Progenitor cell of endocrine pancreas (in vitro differentiated cells): ENCODE results near the gene LYPD5. TPM values are rescaled to one million over a fixed set of nuclear protein-coding genes. Genes with fewer than 3 reads are reported as not detected.
"Not testable (repeated sequence)": the region's sequence is repeated elsewhere in the genome, so short reads cannot be mapped to it uniquely, and the experiment has no call there.

Experiments used
- DNase-seq: peaks from one replicate; pipeline ENCODE4 v3.0.0; 2021; ENCODE audit warnings: low spot score; ENCODE audit not compliant: unreplicated experiment
- H3K27ac Mint-ChIP-seq: 2 replicates; pipeline ENCODE4 v1.8.0; 2021; ENCODE audit warnings: mild to moderate bottlenecking, moderate library complexity, mixed read lengths
- H3K27me3 Mint-ChIP-seq: 2 replicates; pipeline ENCODE4 v1.8.0; 2021; ENCODE audit warnings: mixed read lengths
- H3K36me3 Mint-ChIP-seq: 2 replicates; pipeline ENCODE4 v1.8.0; 2022; ENCODE audit warnings: mixed read lengths; ENCODE audit not compliant: insufficient read depth
- H3K4me1 Mint-ChIP-seq: 2 replicates; pipeline ENCODE4 v1.8.0; 2021; ENCODE audit warnings: low read depth, mixed read lengths
- H3K4me3 Mint-ChIP-seq: 2 replicates; pipeline ENCODE4 v1.8.0; 2021; ENCODE audit warnings: low read depth, mild to moderate bottlenecking, moderate library complexity, mixed read lengths
- H3K9me3 Mint-ChIP-seq: 2 replicates; pipeline ENCODE4 v1.8.0; 2021; ENCODE audit warnings: low read depth, mixed read lengths
- CTCF ChIP-seq: fragments of 200-600 bp; sonication (generic); IDR thresholded peaks from one replicate; pipeline ENCODE4 v1.5.0; 2021; ENCODE audit warnings: antibody characterized with exemption, mild to moderate bottlenecking; ENCODE audit not compliant: unreplicated experiment
- total RNA-seq: library from RNA; stranded (reverse); gene quantifications from 2 replicates; pipeline ENCODE4 v1.2.1, GENCODE V29; 2021

LYPD5 gene
- total RNA-seq, 1 donor from 2014 or later = not detected

DNA sequence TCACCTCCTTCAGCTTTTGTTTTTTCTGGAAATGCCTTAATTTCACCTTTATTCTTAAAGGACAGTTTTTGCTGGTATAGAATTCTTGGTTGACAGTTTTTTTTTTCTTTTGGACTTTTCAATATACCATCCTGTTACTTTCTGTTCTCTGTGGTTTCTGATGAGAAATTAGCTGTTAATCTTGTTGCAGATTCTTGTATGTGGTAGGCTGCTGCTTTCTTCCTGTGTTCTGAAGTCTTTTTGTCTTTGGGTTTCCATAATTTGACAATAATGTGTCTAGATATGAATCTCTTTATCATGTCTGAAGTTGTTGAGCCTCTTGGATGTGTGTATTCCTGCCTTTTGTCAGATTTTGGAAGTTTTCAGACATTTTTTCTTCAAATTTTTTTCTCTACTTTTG is 36.9 kb upstream of the LYPD5 start:
- Mint-ChIP-seq H3K4me1 (no peaks in the 10 kb centered on the region), H3K27me3 (no peaks in the 10 kb centered on the region)

GRCh38 chr19:43826787-43827754 is 24.8 kb upstream of the LYPD5 start, which contains the start of gene ZNF283:
Gene ZNF283 (plus strand): TSS chr19:43827321. CDS start chr19:43833505, 6,184 bp downstream.
- Mint-ChIP-seq H3K4me1 (peaks cover 7% of the 10 kb centered on the region), H3K27me3 (peaks cover 18% of the 10 kb centered on the region), H3K27ac (peak within 1 kb of the TSS; percentile 93), H3K36me3 (peaks cover 20% of the 10 kb centered on the region), H3K9me3 (peaks cover 16% of the 10 kb centered on the region), H3K4me3 (peak within 1 kb of the TSS; percentile 96)
- no peak for TF ChIP-seq CTCF
- DNase-seq = peak; percentile 87

More for the DNA sequence above, 36.9 kb upstream of the LYPD5 start:
- Mint-ChIP-seq H3K9me3 (peaks cover 52% of the 10 kb centered on the region), H3K27ac (no peak overlapping the region), H3K36me3 (peaks cover 86% of the 10 kb centered on the region), H3K4me3 (no peak overlapping the region)
- no peak for DNase-seq
- no peak for TF ChIP-seq CTCF

DNA sequence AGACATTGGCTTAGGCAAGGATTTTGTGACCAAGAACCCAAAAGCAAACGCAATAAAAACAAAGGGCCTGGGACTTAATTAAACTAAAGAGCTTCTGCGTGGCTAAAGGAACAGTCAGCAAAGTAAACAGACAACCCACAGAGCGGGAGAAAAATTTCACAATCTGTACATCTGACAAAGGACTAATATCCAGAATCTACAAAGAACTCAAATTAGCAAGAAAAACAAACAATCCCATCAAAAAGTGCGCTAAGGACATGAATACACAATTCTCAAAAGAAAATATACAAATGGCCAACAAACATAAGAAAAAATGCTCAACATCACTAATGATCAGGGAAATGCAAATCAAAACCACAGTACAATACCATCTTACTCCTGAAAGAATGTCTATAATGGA is 22.3 kb upstream of the LYPD5 start:
- not testable (repeated sequence) for H3K4me1 Mint-ChIP-seq, DNase-seq, H3K36me3 Mint-ChIP-seq, H3K4me3 Mint-ChIP-seq, H3K27ac Mint-ChIP-seq
- Mint-ChIP-seq H3K27me3 (peaks cover 39% of the 10 kb centered on the region), H3K9me3 (peaks cover 16% of the 10 kb centered on the region)

GRCh38 chr19:43823856-43824255 is 21.6 kb upstream of the LYPD5 start:
- H3K4me3 Mint-ChIP-seq, H3K4me1 Mint-ChIP-seq, H3K36me3 Mint-ChIP-seq, H3K27ac Mint-ChIP-seq, DNase-seq: not testable (repeated sequence)
- peaks cover 16% of the 10 kb centered on the region for H3K9me3 Mint-ChIP-seq
- H3K27me3 Mint-ChIP-seq = peaks cover 45% of the 10 kb centered on the region

GRCh38 chr19:43820884-43821215 is 18.6 kb upstream of the LYPD5 start:
- no peaks in the 10 kb centered on the region for H3K4me1 Mint-ChIP-seq
- no peak overlapping the region for H3K27ac Mint-ChIP-seq
- no peak overlapping the region for H3K4me3 Mint-ChIP-seq
- H3K9me3 Mint-ChIP-seq = peaks cover 6% of the 10 kb centered on the region
- no peaks in the 10 kb centered on the region for H3K36me3 Mint-ChIP-seq
- no peak for TF ChIP-seq CTCF
- DNase-seq = no peak
- H3K27me3 Mint-ChIP-seq = peaks cover 57% of the 10 kb centered on the region

DNA sequence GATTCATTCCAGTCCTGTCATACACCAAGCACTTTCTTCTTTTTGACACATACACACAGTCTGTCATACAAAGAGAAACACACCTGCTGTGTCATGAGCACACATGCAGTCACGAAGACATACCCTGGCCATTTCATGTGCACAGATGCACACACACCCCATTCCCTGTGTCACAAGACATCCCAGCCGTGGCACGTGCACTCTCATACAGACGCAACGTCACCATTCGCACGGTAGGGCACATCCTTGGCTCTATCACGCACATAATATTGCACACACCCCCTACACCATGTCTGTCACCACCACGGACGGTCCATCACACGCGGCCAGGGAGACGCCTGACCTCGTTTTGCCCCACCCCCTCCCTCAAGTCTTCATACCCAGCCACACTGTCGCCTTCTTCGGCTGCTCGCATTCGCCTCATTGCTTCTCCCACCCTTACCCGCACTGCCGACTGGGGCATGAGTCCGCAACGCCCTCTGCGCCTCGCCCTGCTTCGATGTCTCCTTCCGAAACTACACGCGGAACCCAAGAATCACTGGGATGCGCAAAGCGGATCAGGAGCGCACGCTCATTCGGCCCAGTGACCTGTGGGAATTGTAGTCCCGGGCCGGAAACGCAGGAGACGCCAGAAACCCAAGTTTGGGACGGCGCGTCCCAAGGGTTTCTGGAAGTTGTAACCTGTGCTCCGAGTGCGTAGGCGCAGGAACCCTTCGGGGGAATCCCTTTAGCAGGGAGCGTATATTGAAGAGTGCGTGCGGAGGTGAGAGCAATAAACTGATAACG is 18.0 kb upstream of the LYPD5 start:
- Mint-ChIP-seq H3K36me3 (no peaks in the 10 kb centered on the region), H3K27ac (no peak overlapping the region), H3K27me3 (peaks cover 58% of the 10 kb centered on the region), H3K9me3 (peaks cover 5% of the 10 kb centered on the region), H3K4me1 (no peaks in the 10 kb centered on the region), H3K4me3 (peak overlapping the region; percentile 17)
- no peak for DNase-seq
- no peak for TF ChIP-seq CTCF
